DOHH2 (cell line): ENCODE results near the gene ZNF12.
"Not testable (repeated sequence)": the region's sequence is repeated elsewhere in the genome, so short reads cannot be mapped to it uniquely, and the experiment has no call there.

ENCODE experiments used
- H3F3A ChIP-seq: fragments of 200-600 bp; sonication (generic), shearing (Covaris generic); 2 replicates; pipeline ENCODE4 v1.6.0; 2016; ENCODE audit warnings: antibody characterized with exemption, mild to moderate bottlenecking; ENCODE audit not compliant: control insufficient read depth, insufficient read depth
- H3K27ac ChIP-seq: fragments of 200-600 bp; sonication (generic); 2 replicates; pipeline ENCODE4 v1.5.1; 2014; ENCODE audit warnings: low read depth, mild to moderate bottlenecking, low read length, moderate library complexity
- H3K27me3 ChIP-seq: fragments of 200-600 bp; sonication (generic); 2 replicates; pipeline ENCODE4 v1.6.1; 2014; ENCODE audit warnings: mild to moderate bottlenecking, low read length, mixed read lengths; ENCODE audit not compliant: control insufficient read depth
- H3K36me3 ChIP-seq: fragments of 200-600 bp; sonication (generic); 2 replicates; pipeline ENCODE4 v1.6.1; 2014; ENCODE audit warnings: mild to moderate bottlenecking, low read length, moderate library complexity, mixed read lengths; ENCODE audit not compliant: control insufficient read depth
- H3K4me1 ChIP-seq: fragments of 200-600 bp; sonication (generic); 2 replicates; pipeline ENCODE4 v1.6.1; 2014; ENCODE audit warnings: mild to moderate bottlenecking, low read length, mixed read lengths; ENCODE audit not compliant: control insufficient read depth
- H3K4me2 ChIP-seq: fragments of 200-600 bp; sonication (generic); 2 replicates; pipeline ENCODE4 v1.6.0; 2014; ENCODE audit warnings: mild to moderate bottlenecking, low read length, moderate library complexity
- H3K4me3 ChIP-seq: fragments of 200-600 bp; sonication (generic); 2 replicates; pipeline ENCODE4 v1.5.1; 2014; ENCODE audit warnings: mild to moderate bottlenecking, low read length, mixed read lengths
- H3K79me2 ChIP-seq: fragments of 200-600 bp; sonication (generic); 2 replicates; pipeline ENCODE4 v1.6.1; 2014; ENCODE audit warnings: mild to moderate bottlenecking, low read length, mixed read lengths; ENCODE audit not compliant: control insufficient read depth
- H3K9me2 ChIP-seq: fragments of 200-600 bp; sonication (generic); replicated peaks from 2 replicates; pipeline ENCODE4 v1.6.1; 2014; ENCODE audit warnings: mild to moderate bottlenecking, low read length, mixed read lengths; ENCODE audit not compliant: control insufficient read depth
- H3K9me3 ChIP-seq: fragments of 200-600 bp; sonication (generic); 2 replicates; pipeline ENCODE4 v1.6.1; 2014; ENCODE audit warnings: antibody characterized with exemption, low read length, mixed read lengths; ENCODE audit not compliant: control insufficient read depth, insufficient read depth
- H4K20me1 ChIP-seq: fragments of 200-600 bp; sonication (generic); 2 replicates; pipeline ENCODE4 v1.6.0; 2014; ENCODE audit warnings: low read depth, mild to moderate bottlenecking, antibody characterized with exemption, low read length, moderate library complexity; ENCODE audit not compliant: control insufficient read depth, insufficient read depth
- EZH2phosphoT487 ChIP-seq: fragments of 200-600 bp; sonication (generic); IDR thresholded peaks from 2 replicates; pipeline ENCODE4 v1.6.1; 2017; ENCODE audit warnings: borderline replicate concordance, mild to moderate bottlenecking, antibody characterized with exemption, low read length, moderate library complexity, mixed read lengths
- TF ChIP-seq, protein P1 (sequence below): fragments of 200-600 bp; sonication (generic); IDR thresholded peaks from one replicate; pipeline ENCODE4 v1.5.1; 2014; ENCODE audit warnings: antibody characterized with exemption, mild to moderate bottlenecking, low read depth, low read length; ENCODE audit not compliant: poor library complexity, severe bottlenecking

The ZNF12 gene

DNA sequence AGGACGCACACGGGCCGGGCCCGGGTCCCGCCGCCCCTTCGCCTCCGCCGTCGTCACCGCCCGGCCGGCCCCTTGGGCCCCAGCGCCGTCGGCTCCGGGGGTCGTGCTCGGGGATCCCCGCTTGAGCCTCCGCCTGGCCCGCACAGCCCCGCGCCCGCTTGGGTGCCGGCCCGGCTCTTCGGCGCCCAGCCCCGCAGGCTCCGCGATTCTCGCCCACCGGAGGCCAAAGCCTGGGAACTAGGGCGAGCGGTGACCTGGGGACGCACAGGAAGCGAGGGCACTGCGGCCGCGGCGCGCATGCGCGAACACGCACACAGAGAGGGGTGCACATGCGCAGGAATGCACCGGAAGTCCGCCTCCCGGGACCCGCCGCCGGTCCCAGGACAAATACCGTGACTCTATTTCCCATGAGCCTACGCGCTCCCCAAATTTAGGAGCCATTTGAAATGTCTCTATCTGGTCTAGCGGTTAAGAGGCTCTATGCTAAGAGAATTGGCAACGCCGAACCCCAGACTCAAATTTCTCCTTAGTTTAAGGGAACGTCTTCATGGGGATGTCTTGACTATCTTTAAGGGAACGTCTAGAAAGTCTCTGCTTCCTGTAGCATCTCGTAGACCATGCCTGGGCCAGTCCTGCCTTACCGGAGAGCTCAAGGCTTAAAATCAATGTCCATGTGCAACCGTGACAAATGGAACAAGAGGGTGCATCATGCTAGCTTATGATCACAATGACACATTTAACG lies at the start of gene ZNF12:
Gene ZNF12, minus strand, starts transcription at position 282 of the 742 bp plus-strand sequence. CDS start 1,774 bp downstream, outside the sequence.
- Histone ChIP-seq H3K27me3 (no peaks in the 10 kb centered on the region), H3F3A (peaks cover 5% of the 10 kb centered on the region; the same call in 1 of the 2 replicates), H3K4me1 (peaks cover 20% of the 10 kb centered on the region), H3K79me2 (peaks cover 53% of the 10 kb centered on the region), H3K4me2 (peak within 1 kb of the TSS; percentile 97), H3K4me3 (peak within 1 kb of the TSS; percentile 80), H3K27ac (peak within 1 kb of the TSS; percentile 74), H3K9me3 (peaks cover 47% of the 10 kb centered on the region), H3K9me2 (no peaks in the 10 kb centered on the region), H4K20me1 (no peaks in the 10 kb centered on the region), H3K36me3 (peaks cover 41% of the 10 kb centered on the region)
- TF ChIP-seq, protein P1, sequence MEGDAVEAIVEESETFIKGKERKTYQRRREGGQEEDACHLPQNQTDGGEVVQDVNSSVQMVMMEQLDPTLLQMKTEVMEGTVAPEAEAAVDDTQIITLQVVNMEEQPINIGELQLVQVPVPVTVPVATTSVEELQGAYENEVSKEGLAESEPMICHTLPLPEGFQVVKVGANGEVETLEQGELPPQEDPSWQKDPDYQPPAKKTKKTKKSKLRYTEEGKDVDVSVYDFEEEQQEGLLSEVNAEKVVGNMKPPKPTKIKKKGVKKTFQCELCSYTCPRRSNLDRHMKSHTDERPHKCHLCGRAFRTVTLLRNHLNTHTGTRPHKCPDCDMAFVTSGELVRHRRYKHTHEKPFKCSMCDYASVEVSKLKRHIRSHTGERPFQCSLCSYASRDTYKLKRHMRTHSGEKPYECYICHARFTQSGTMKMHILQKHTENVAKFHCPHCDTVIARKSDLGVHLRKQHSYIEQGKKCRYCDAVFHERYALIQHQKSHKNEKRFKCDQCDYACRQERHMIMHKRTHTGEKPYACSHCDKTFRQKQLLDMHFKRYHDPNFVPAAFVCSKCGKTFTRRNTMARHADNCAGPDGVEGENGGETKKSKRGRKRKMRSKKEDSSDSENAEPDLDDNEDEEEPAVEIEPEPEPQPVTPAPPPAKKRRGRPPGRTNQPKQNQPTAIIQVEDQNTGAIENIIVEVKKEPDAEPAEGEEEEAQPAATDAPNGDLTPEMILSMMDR = no peak
- TF ChIP-seq EZH2phosphoT487 = no peak

DNA sequence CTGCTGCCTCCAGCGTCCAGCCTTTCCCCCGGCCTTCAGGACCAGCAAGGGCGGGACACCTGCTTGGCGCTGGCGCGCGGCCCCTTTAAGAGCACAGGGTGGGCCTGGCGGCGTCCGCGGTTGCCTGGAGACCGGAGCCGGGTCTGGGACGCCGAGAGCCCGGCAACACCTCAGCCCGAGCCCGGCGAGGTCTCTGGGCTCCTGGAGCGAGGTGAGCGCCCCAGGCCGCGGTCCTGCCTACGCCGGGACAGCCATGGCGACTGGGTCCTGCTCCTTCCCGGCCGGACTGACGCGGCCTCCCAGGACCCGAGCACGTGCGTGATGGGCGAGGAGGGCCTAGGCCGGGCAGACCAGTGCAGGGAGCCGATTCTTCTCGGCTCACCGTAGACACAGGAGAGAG lies 47.2 kb upstream of the ZNF12 start, which contains the start of gene RSPH10B2:
Gene RSPH10B2, plus strand, starts transcription at position 140 of the 400 bp plus-strand sequence. CDS start 3,575 bp downstream, outside the sequence.
- not testable (repeated sequence) for H3K27me3 ChIP-seq, H3K36me3 ChIP-seq, H3K27ac ChIP-seq, H3K4me2 ChIP-seq, H3F3A ChIP-seq, H3K9me3 ChIP-seq, H3K4me1 ChIP-seq, H3K9me2 ChIP-seq, H3K4me3 ChIP-seq, H4K20me1 ChIP-seq, H3K79me2 ChIP-seq

DNA sequence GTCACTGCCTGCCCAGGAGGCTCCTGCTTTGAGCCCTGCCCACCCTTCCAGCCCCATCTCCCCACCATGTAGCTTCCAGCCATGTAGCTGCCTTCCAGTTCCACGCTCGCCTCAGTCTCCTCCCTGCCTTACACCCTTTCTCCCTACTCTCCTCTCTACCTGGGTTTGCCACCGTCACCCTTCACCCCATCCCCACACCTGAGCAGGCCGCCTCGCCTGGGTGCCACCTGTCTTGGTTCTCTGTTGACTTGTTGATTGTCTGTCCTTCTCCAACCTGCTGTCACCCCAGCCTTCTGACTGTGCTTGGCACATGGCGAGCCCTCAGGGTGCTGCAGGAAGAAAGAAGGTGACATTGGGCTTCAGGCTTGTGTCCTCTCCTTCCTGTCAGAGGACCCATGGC lies 43.4 kb upstream of the ZNF12 start:
- not testable (repeated sequence) for H3F3A ChIP-seq, H3K27ac ChIP-seq, H3K4me3 ChIP-seq, H3K36me3 ChIP-seq, H3K4me1 ChIP-seq, H3K9me3 ChIP-seq, H3K79me2 ChIP-seq, H3K9me2 ChIP-seq, H3K4me2 ChIP-seq, H3K27me3 ChIP-seq, H4K20me1 ChIP-seq

DNA sequence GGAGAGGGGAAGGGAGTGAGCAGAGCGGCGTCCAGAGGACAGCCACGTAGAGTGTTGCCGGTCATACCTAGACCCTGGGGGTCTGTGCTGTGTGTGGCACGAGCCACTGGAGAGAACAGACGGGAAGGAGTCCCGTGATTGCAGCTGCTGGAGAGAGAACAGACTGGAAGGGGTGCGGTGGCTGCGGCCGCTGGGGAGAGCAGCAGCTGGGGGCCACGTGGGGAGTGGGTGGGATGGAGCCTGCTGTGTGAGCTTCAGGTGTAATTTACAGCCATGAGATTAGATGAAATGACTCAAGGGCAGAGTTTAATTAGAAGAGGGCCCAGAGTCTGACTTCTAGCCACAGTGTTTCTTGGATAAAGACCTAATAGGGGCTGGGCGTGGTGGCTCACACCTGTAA lies 42.6 kb upstream of the ZNF12 start:
- H3K9me2 ChIP-seq, H3K27me3 ChIP-seq, H3K9me3 ChIP-seq, H4K20me1 ChIP-seq, H3K36me3 ChIP-seq, H3F3A ChIP-seq, H3K27ac ChIP-seq, H3K79me2 ChIP-seq, H3K4me2 ChIP-seq, H3K4me3 ChIP-seq, H3K4me1 ChIP-seq: not testable (repeated sequence)

DNA sequence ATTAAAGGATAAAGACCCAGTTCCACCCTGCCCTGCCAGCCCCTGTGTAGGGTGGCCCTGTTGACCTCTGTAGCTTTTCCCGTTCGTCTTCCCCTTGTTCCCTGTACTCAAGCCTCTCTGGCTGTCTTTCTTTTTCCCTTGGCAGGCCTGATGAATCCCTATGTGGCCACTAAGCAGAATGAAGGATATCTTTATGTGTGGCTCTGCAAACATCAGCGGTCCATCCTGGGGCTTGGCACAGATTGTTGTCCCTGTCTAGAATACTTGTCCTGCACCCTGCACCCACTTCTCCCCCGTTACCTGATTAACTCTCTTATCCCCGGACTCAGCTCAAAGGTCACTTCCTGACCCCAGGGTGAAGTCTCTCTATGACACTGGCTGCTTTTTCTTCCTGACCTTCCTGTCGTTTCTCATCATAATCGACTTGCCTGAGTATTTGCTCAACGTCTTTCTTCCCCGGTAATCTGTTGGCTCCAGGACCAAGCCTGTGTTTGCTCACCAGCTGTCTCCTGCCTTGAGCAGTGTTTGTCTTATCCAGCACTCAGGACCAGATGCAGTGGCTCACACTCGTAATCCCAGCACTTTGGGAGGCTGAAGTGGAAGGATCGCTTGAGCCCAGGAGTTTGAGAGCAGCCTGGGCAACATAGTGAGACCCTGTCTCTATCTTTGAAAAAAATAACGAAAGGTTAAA lies 37.8 kb upstream of the ZNF12 start:
- not testable (repeated sequence) for H3K4me3 ChIP-seq, H3K4me2 ChIP-seq, H3K27ac ChIP-seq, H3K27me3 ChIP-seq, H3K4me1 ChIP-seq, H3K9me3 ChIP-seq, H3F3A ChIP-seq, H3K9me2 ChIP-seq, H4K20me1 ChIP-seq, H3K79me2 ChIP-seq, H3K36me3 ChIP-seq

DNA sequence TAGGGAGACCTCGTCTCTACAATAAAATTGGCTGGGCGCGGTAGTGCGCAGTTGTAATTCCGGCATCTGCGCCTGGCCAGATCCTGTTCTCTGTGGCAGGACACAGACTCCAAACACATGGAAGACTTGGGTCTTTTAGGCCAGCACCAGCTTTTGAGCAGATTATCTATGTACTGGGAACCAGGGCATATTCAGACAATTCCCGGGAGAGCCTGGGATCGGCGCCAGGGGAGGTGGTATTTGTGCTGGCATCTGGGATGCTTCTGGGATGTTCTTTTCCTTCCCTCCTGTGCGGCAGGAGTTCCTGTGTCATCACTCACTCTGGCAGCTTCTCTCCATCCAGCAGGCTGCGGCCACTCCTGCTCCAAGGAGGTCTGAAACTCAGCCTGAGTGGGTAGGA lies 31.7 kb upstream of the ZNF12 start:
- H3K79me2 ChIP-seq = peaks cover 31% of the 10 kb centered on the region
- H3K36me3 ChIP-seq = peaks cover 55% of the 10 kb centered on the region
- not testable (repeated sequence) for H3K27ac ChIP-seq, H3K27me3 ChIP-seq, H3F3A ChIP-seq, H3K4me2 ChIP-seq, H4K20me1 ChIP-seq, H3K9me3 ChIP-seq, H3K4me1 ChIP-seq, H3K4me3 ChIP-seq, H3K9me2 ChIP-seq
